Measurements from ENCODE around the gene DPP10. TPM values are rescaled to one million over a fixed set of nuclear protein-coding genes. Genes with fewer than 3 reads are reported as not detected.

DPP10 gene
- total RNA-seq, 1 experiment from 2014 or later: not detected

DNA sequence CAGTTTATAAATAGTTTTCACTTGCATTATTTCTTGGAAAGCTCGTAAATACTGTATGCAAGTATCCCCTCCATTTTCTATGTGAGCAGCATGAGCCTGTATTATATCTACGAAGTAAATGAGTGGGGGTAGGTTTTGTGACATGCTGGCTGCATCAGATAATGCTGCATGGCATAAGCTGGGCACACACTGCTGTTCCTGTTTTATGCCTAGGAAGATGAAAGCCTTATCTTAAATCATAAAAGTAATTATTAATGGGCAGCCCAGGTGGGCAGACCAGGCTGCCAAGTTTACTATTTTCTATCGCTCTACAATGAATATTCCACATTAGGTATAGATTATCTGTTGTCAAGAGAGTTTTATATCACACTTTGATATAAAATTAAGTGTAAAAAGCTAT lies 854.6 kb downstream of the DPP10 start:
- no peaks in the 10 kb centered on the region for H3K36me3 ChIP-seq (ENCODE audit: control insufficient read depth, insufficient read depth, low read length)

DNA sequence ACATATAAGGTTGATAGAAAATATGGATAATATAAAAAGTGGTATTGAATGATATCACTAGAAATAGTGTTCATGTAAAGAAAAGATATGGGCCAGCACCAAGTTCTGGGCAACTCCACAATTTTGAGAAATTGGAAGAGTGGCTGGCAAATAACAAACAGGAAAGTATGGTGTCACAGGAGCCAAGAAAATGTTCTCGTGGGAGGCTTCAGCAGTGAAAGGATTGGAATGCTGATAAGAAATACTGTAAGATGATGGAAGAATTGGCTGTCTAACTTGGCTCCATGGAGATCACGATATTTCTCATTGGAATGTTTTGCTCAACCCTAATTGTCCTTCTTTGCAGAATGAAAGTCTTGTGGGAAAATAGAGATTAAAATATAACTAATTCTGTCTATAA lies 856.8 kb downstream of the DPP10 start:
- in situ Hi-C loops (cut with HindIII; ENCODE audit: low pct_unique_long_range_greater_than_20kb, low sequenced_read_pairs) (no loop called here), intact Hi-C loops (cut with micrococcal nuclease; ENCODE audit: unreplicated experiment) (no loop called here)
- BruUV-seq (replicated peaks): no TSS peak
- H3K9me3 ChIP-seq (ENCODE audit: control insufficient read depth, insufficient read depth, low read depth, low read length): no peaks in the 10 kb centered on the region; the same call in 1 of the 2 replicates
- TF ChIP-seq TCF7L2 (IDR thresholded peaks at IDR 0.05; ENCODE audit: low read depth, low read length): no peak
- TF ChIP-seq POLR2AphosphoS5 (IDR thresholded peaks at IDR 0.05; ENCODE audit: low read depth, low read length): no peak
- no peak for TF ChIP-seq SIN3A (IDR thresholded peaks at IDR 0.05; ENCODE audit: borderline replicate concordance, insufficient read depth, low read depth, low read length)
- TF ChIP-seq, protein P1, sequence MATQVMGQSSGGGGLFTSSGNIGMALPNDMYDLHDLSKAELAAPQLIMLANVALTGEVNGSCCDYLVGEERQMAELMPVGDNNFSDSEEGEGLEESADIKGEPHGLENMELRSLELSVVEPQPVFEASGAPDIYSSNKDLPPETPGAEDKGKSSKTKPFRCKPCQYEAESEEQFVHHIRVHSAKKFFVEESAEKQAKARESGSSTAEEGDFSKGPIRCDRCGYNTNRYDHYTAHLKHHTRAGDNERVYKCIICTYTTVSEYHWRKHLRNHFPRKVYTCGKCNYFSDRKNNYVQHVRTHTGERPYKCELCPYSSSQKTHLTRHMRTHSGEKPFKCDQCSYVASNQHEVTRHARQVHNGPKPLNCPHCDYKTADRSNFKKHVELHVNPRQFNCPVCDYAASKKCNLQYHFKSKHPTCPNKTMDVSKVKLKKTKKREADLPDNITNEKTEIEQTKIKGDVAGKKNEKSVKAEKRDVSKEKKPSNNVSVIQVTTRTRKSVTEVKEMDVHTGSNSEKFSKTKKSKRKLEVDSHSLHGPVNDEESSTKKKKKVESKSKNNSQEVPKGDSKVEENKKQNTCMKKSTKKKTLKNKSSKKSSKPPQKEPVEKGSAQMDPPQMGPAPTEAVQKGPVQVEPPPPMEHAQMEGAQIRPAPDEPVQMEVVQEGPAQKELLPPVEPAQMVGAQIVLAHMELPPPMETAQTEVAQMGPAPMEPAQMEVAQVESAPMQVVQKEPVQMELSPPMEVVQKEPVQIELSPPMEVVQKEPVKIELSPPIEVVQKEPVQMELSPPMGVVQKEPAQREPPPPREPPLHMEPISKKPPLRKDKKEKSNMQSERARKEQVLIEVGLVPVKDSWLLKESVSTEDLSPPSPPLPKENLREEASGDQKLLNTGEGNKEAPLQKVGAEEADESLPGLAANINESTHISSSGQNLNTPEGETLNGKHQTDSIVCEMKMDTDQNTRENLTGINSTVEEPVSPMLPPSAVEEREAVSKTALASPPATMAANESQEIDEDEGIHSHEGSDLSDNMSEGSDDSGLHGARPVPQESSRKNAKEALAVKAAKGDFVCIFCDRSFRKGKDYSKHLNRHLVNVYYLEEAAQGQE (IDR thresholded peaks at IDR 0.05; ENCODE audit: insufficient read depth in 1 of 2, low read depth in 2 of 2, low read length in 1 of 2): no peak
- TF ChIP-seq CTCF (IDR thresholded peaks at IDR 0.05): no peak
- H3K36me3 ChIP-seq (ENCODE audit: control insufficient read depth, insufficient read depth, low read length): no peaks in the 10 kb centered on the region
- no peaks in the 10 kb centered on the region for H3K4me1 ChIP-seq (ENCODE audit: control insufficient read depth, insufficient read depth, low read length)
- H3K4me3 ChIP-seq (ENCODE audit: low read depth in 2 of 2, low read length in 2 of 2): no peak overlapping the region
- no peak overlapping the region for H3K27ac ChIP-seq (ENCODE audit: low read length)
- ChIA-PET POLR2A (no interaction called here), CTCF (no interaction called here)
- ATAC-seq (no peak), DNase-seq (ENCODE audit: low read depth, low spot score) (no peak)
- no peaks in the 10 kb centered on the region for H3K27me3 ChIP-seq (ENCODE audit: control insufficient read depth, insufficient read depth, low read length)

More for the DNA sequence above, 854.6 kb downstream of the DPP10 start:
- Histone ChIP-seq H3K4me3 (ENCODE audit: low read depth in 2 of 2, low read length in 2 of 2) (no peak overlapping the region), H3K9me3 (ENCODE audit: control insufficient read depth, insufficient read depth, low read depth, low read length) (no peaks in the 10 kb centered on the region), H3K4me1 (ENCODE audit: control insufficient read depth, insufficient read depth, low read length) (no peaks in the 10 kb centered on the region), H3K27ac (ENCODE audit: low read length) (no peak overlapping the region), H3K27me3 (ENCODE audit: control insufficient read depth, insufficient read depth, low read length) (no peaks in the 10 kb centered on the region)
- no peak for DNase-seq (ENCODE audit: low read depth, low spot score)
- TF ChIP-seq POLR2AphosphoS5 (IDR thresholded peaks at IDR 0.05; ENCODE audit: low read depth, low read length) (no peak), TCF7L2 (IDR thresholded peaks at IDR 0.05; ENCODE audit: low read depth, low read length) (no peak), SIN3A (IDR thresholded peaks at IDR 0.05; ENCODE audit: borderline replicate concordance, insufficient read depth, low read depth, low read length) (no peak), CTCF (IDR thresholded peaks at IDR 0.05) (no peak)
- TF ChIP-seq, protein P1 (IDR thresholded peaks at IDR 0.05; ENCODE audit: insufficient read depth in 1 of 2, low read depth in 2 of 2, low read length in 1 of 2): no peak
- in situ Hi-C loops (cut with HindIII; ENCODE audit: low pct_unique_long_range_greater_than_20kb, low sequenced_read_pairs): no loop called here
- ChIA-PET CTCF (no interaction called here), POLR2A (no interaction called here)
- no peak for ATAC-seq
- intact Hi-C loops (cut with micrococcal nuclease; ENCODE audit: unreplicated experiment): no loop called here
- BruUV-seq (replicated peaks): no TSS peak
